Stimulated activated CD8-positive, alpha-beta memory T cell treated with anti-CD3 and anti-CD28 coated beads, Interleukin-4, amount 100 ng/mL, for 4 hours (primary cell): ENCODE measurements around the gene SIGMAR1.
"Not testable (repeated sequence)": the region's sequence is repeated elsewhere in the genome, so short reads cannot be mapped to it uniquely, and the experiment has no call there.

ENCODE experiments used
- DNase-seq, 2 donors: peaks; one replicate each; pipeline ENCODE4 v3.0.0-alpha.2; 2020; ENCODE audit warnings: low read depth in 2 of 2, low spot score in 1 of 2

Gene SIGMAR1

DNA sequence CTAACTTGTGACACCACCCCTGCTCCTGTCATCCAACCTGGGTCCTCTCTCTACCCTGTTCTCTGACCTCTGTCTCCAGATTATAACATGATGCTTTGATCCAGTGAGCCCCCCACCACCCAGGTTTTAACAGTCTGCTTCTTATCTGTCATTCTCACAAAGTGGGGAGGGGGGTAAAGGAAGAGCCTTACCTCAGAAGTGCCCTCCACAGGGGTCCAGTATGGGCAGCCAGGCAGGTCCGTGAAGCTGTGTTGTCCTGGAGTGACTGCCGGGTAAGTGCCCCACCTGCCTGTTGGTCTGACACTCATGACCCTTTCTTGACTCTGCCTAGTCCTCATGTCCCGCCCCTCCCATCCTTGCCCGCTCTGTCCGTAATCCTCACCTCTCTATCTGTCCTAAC is 17.8 kb upstream of the SIGMAR1 start:
- DNase-seq: no peak

DNA sequence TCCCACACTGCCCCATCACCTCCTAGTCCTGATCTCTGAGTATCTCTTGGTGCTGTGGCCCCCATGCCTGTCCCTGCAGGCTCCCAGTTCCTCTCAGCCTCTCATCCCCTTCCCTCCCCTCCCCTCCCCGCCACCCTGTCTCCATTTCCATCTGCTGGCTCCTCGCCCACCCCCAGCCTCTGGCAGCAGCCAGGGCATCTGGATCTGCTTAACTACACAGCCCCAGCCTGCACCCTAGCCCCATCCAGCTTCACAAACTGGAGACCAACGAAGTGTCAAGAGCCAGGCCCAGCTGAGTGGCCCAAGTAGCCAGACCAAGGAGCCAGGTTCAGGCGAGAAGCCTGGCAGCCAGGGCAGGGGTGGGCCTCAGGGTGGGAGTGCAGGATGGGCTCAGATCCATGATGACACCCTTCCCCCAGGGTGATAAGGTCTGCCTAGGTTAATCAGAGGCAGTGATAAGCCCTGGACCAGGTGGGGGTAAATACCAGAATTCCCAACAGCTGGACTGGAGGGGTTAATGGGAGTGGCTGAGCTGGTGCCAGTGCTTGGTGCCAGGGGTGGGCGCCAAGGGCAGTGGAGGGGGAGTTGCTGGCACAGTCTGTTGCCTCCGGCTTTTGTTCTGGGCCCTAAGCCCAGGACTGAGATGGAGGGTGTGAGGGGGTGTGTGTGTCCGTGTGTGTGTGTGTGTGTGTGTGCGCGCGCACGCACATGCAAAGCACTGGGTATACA is 16.9 kb upstream of the SIGMAR1 start:
- no peak for DNase-seq

GRCh38 chr9:34653151-34654072 is 15.8 kb upstream of the SIGMAR1 start:
- DNase-seq: no peak

DNA sequence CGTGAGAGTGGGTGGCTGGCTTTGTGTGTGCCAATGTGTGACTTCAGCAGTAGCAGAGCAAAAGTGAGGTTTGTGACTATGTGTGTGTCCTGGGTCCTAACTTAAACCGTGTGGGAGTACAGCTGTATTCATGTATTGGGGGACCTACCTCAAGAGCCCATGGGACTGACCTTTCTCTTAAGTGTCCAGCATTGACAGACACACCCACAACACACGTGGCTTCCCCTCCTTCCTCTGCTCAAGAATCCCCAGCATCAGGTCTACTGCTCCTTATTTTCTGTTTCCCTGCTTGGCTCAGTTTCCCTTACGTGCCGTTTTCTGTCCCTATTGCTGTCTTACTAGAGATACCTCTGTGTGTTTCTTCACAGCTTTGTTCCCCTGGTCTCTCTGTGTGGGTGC is 15.0 kb upstream of the SIGMAR1 start:
- DNase-seq: no peak

GRCh38 chr9:34651876-34652601 is 14.5 kb upstream of the SIGMAR1 start, which contains the start of gene IL11RA:
IL11RA (plus strand) TSS chr9:34652185; CDS start chr9:34655218, 3,033 bp downstream.
- DNase-seq: peak in 1 of 2 donors; percentile 17

DNA sequence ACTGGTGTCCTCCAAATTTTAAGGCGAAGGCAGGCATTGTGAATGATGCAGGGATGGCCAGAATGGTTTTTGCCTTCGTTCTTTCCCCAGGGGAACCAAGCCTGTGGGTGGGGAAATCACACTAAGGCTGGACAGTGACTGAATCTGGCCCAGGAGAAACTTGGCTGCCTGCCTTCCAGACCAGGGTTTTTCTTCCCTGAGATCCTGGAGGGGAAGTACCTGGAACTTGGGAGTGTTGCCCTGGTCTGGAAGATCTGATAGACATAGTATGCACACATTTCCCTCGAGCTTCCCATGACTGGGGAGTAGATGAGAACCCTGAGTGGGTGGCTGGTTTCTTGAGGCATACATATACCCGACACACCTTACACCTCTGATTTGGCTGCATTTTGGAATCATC is 13.7 kb upstream of the SIGMAR1 start:
- no peak for DNase-seq

DNA sequence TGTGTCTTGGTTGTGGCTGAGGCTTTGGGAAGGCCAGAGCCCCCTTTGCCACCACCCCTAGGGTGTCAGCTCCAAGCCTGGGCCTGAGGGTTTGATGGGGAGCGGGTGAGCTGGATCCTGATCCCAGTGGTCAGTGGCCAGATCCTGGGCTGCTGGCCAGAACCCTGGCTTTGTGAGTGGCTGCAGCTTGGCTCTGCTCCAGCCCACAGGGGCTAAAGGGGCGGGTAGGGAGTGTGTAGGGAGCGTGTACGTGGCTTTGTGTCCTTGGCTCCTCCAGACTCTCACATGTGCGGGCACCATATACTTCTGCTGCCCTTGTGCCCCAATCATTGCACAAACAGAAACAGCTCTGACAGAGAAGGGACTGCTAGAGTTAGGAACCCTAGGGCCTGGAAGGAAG is 13.2 kb upstream of the SIGMAR1 start:
- no peak for DNase-seq

- no peak for DNase-seq
These were observed 11.1 kb upstream of the SIGMAR1 start for GRCh38 chr9:34648673-34649072.

DNA sequence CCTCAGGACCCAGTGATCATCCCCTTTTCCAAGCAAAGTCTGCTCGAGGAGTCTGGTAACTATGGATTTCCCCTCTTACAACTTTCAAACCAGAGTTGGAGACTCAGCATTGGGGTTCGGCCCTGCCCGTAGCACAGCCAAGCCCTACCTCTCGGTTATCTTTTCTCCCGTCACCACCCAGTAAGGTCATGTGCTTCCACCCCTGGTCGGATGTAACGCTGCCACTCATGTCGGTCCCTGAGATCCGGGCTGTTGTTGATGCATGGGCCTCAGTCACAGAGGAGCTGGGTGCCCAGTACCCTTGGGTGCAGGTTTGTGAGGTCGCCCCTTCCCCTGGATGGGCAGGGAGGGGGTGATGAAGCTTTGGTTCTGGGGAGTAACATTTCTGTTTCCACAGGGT is 10.1 kb upstream of the SIGMAR1 start:
- no peak for DNase-seq

DNA sequence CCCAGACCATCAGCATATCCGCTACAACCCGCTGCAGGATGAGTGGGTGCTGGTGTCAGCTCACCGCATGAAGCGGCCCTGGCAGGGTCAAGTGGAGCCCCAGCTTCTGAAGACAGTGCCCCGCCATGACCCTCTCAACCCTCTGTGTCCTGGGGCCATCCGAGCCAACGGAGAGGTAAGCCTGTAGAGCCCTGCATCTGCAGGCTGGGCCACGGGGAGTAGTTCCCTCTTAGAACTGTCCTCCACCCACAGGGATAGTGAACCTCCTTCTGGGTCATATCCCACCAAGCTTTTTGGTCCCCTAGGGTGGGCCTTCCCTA is 9.5 kb upstream of the SIGMAR1 start:
- no peak for DNase-seq

DNA sequence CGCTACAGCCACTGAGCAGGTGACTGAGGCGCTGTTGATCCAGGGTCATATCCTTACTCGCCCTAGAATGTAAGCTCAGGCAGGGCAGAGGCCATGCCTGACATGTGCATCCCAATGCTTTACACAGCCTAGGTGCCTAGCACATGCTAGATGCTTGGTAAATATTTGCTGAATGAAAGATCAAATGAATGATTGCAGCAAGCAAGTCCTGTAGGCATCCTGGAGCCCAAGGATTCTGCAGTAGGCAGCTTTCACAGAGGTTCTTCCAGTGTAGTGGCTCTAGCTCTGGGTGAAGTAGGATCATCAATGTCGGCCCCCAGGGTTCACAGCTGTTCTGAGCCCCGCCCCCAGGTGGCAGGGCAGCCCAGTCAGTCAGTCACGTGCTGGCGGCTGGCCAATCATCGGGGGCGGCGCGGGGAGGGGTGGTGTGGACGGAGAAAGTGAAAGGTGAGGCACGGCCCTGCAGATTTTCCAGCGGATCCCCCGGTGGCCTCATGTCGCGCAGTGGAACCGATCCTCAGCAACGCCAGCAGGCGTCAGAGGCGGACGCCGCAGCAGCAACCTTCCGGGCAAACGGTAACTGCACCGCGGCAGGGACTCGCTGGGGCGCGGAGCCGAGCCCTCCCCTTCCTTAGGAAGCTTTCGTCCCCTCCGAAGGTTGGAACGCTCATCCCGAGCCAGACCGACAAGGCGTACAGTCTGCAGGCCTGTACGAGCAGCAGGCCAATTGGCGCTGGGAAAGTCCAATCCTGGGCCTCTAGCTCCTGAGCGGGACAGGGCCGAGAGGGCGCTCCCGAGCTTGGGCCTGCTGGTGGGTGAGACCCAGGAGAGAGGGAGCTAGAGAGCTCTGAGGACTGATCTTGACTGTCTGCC is 8.9 kb upstream of the SIGMAR1 start, which contains the start of gene GALT:
GALT (plus strand) TSS at position 465 of the 873 bp plus-strand sequence; CDS start at position 495, 30 bp downstream.
- DNase-seq: peak; percentile 93 to 96

DNA sequence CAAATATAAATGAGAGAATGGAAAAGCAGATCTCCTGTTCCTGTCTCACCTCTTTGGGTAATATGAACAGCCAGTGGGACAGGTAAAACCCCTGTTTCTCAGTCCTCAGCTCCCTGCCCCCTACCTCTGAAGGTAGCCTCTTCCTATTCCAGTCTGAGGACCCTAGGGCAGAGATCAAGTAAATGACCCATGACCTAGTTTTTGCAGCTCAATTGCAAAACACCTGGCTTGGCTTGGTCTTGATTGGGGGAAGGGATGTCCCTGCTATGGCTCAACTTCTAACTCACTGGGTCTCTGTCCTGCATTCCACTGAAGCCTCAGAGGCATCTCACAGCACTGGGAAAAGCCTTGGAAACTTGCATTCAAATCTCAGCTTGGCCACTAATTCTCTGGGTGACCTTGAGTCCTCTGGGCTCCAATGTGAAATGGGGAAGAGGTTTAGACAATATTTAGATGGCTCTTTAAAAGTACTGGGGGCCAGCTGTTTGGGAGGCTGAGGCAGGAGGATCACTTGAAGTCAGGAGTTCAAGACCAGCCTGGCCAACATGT is 7.3 kb upstream of the SIGMAR1 start:
- no peak for DNase-seq

DNA sequence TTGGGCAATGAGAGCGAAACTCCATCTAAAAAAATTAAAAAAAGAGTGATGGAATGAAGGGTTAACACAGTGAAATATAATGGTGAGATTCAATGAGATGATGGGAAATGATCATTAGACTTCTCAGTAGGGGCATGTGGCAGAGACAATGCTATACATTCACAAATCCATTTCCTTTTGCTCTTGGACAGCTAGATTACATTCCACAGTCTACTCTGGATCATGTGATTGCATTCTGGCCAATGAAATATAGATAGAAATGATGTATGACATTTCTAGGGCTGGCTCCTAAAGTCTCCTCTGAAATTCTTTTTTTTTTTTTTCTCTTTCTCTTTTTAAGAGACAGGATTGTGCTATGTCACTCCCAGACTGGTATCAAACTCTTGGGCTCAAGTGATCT is 5.1 kb upstream of the SIGMAR1 start:
- DNase-seq: no peak

GRCh38 chr9:34639322-34639721 is 1.7 kb upstream of the SIGMAR1 start:
- not testable (repeated sequence) for DNase-seq

DNA sequence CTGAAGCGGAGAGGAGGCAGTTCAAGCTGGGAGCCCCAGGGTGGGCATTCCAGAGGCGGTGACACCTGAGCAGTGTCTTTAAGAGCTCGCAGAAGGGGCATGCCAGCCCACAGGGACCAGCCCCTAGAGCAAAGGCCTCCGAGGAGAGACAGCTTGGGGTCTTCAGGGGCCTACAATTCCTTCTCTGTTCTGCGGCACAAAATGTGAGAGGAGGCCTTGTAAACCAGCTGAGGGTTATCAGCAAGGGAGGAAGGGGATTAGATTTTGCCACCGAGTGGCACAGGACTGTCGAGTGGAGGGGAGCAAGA is 505 bp upstream of the SIGMAR1 start:
- no peak for DNase-seq

- no peak for DNase-seq
These were observed 714 bp downstream of the SIGMAR1 start for GRCh38 chr9:34636791-34637355.

DNA sequence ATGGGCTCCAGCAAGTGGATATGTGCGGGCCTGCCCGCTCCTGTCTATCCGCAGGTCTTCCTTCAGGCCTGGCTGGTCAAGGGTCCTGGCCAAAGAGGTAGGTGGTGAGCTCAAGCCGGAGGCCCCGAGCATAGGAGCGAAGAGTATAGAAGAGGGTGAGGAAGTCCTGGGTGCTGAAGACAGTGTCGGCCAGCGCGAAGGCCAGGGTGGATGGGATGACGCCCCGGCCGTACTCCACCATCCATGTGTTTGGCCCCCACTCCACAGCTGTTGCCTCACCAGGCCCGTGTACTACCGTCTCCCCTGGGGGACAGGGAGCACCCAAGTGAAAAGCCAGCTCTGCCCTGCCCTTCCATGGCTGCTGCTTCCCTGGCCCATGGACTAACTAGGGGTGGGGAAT is 2.0 kb downstream of the SIGMAR1 start:
- DNase-seq: no peak

DNA sequence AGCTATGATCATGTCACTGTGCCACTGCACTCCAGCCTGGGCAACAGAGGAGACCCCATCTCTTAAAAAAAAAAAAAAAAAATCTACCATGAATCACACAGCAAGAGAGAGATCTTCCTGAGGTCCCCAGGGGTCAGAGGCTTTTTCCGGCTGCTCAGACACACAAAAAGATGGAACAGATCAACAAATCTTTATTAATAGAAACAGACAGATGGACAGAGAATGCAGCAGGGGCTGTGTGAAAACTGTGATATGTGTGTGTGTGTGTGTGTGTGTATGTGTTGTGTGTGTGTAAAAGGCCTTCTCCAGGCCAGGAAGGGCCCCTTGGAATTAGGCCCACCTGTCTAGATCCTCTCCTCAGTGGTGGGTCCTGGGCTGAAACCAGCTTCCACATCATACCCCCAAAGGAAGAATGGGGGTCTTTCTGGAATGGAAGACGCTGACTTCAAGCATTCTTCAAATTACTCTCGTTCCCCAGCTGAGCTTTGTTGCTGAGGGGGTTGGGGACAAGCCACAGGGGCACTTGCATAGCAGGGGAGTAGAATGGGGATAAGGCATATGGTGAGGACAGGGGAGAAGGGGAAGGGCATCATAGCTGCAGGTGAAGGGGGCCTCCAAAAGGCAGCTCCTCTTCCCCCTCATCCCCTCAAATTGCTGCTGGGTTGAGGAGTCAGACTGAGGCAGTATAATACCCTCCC is 2.9 kb downstream of the SIGMAR1 start:
- DNase-seq: no peak

DNA sequence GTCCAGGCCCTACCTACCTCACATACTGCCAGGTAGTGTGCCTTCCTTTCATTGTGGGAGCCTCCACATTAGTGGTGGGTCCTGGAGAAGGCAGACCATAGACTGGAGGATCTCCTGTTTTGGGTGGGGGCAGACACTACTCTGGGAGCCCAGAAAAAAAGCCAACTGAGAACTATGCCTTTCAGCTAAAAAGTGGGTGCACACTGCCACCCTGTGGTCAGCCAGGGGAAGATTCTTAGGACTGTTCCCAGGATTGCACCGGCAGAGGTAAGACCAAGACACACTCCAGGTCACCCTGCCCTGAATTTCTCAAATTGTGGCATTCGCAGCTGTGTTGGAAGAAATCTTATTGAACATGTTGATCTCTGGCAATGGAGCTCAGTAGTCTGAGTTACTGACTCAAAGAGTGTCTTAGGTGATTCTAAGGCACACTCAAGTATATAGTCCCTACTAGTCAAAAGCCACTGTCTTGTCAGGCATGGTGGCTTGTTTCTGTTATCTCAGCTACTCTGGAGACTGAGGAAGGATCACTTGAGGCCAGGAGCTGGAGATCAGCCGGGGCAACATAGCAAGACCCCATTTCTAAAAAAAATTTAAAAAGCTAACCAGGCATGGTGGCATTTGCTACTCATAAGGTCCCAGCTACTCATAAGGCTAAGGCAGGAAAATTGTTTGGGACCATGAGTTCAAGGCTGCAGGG is 3.6 kb downstream of the SIGMAR1 start:
- peak; percentile 37 to 51 for DNase-seq
